ENCODE results near the gene FHAD1.

The FHAD1 gene

GRCh38 chr1:15262003-15262377 is 15.0 kb downstream of the FHAD1 start:
- DNase-seq (ENCODE audit: low read depth, low spot score), result no peak
- in situ Hi-C loops (cut with HindIII; ENCODE audit: low sequenced_read_pairs), result no loop called here
- TF ChIP-seq CTCF (IDR thresholded peaks at IDR 0.05; ENCODE audit: low read depth, low read length), result no peak
- no peak overlapping the region for H3K4me3 ChIP-seq (ENCODE audit: low read depth, low read length)

- TF ChIP-seq CTCF (IDR thresholded peaks at IDR 0.05; ENCODE audit: low read depth, low read length), result no peak
- in situ Hi-C loops (cut with HindIII; ENCODE audit: low sequenced_read_pairs), result no loop called here
- H3K4me3 ChIP-seq (ENCODE audit: low read depth, low read length), result no peak overlapping the region
- no peak for DNase-seq (ENCODE audit: low read depth, low spot score)
Observed at GRCh38 chr1:15262706-15263105, 15.7 kb downstream of the FHAD1 start.

GRCh38 chr1:15264769-15265168 is 17.7 kb downstream of the FHAD1 start:
- in situ Hi-C loops (cut with HindIII; ENCODE audit: low sequenced_read_pairs), result no loop called here
- H3K4me3 ChIP-seq (ENCODE audit: low read depth, low read length), result no peak overlapping the region
- no peak for DNase-seq (ENCODE audit: low read depth, low spot score)

GRCh38 chr1:15271196-15271595 is 24.2 kb downstream of the FHAD1 start:
- DNase-seq (ENCODE audit: low read depth, low spot score), result no peak
- H3K4me3 ChIP-seq (ENCODE audit: low read depth, low read length), result no peak overlapping the region
- TF ChIP-seq CTCF (IDR thresholded peaks at IDR 0.05; ENCODE audit: low read depth, low read length), result no peak
- in situ Hi-C loops (cut with HindIII; ENCODE audit: low sequenced_read_pairs), result no loop called here

More at GRCh38 chr1:15264769-15265168, 17.7 kb downstream of the FHAD1 start:
- TF ChIP-seq CTCF (IDR thresholded peaks at IDR 0.05; ENCODE audit: low read depth, low read length), result no peak

- H3K4me3 ChIP-seq (ENCODE audit: low read depth, low read length), result no peak overlapping the region
- in situ Hi-C loops (cut with HindIII; ENCODE audit: low sequenced_read_pairs), result no loop called here
- DNase-seq (ENCODE audit: low read depth, low spot score), result peak; percentile 69
- peak; percentile 78 for TF ChIP-seq CTCF (IDR thresholded peaks at IDR 0.05; ENCODE audit: low read depth, low read length)
Observed at GRCh38 chr1:15272009-15272781, 25.2 kb downstream of the FHAD1 start.

- no peak for TF ChIP-seq CTCF (IDR thresholded peaks at IDR 0.05; ENCODE audit: low read depth, low read length)
- in situ Hi-C loops (cut with HindIII; ENCODE audit: low sequenced_read_pairs), result no loop called here
- H3K4me3 ChIP-seq (ENCODE audit: low read depth, low read length), result no peak overlapping the region
- DNase-seq (ENCODE audit: low read depth, low spot score), result no peak
Observed at GRCh38 chr1:15272782-15273127, 25.7 kb downstream of the FHAD1 start.
